Body of pancreas (tissue), 4 donors: ENCODE data around the gene SIX6. TPM values are rescaled to one million over a fixed set of nuclear protein-coding genes. Genes with fewer than 3 reads are reported as not detected.

ENCODE experiments used
- ATAC-seq: fragments of 150-250 bp; one replicate; pipeline ENCODE4 v1.9.1; 2016
- DNase-seq, 4 donors: peaks; one replicate each; pipeline ENCODE4 v3.0.0-alpha.2; 2019
- H3K27ac ChIP-seq, 4 donors: fragments of 200-600 bp; sonication (generic); 1 replicate in 3 of 4; 2 replicates in 1 of 4; pipeline versions ENCODE4 v1.5.1 to v1.6.1; 2016 to 2019; ENCODE audit warnings: mild to moderate bottlenecking in 1 of 4, mixed read lengths in 1 of 4, moderate library complexity in 1 of 4
- H3K27me3 ChIP-seq, 2 donors: fragments of 200-600 bp; sonication (generic); one replicate each; pipeline ENCODE4 v1.6.0; 2016; ENCODE audit warnings: mild to moderate bottlenecking in 1 of 2
- H3K36me3 ChIP-seq, 2 donors: fragments of 200-600 bp; sonication (generic); replicated peaks in 1 of 2; 2 replicates each; pipeline ENCODE4 v1.5.1; 2016; ENCODE audit warnings: low read depth in 2 of 2; ENCODE audit not compliant: insufficient read depth in 1 of 2
- H3K4me1 ChIP-seq: fragments of 200-600 bp; sonication (generic); one replicate; pipeline ENCODE4 v1.6.0; 2016
- H3K4me3 ChIP-seq, 2 donors: fragments of 200-600 bp; sonication (generic); 1 replicate in 1 of 2; 2 replicates in 1 of 2; pipeline ENCODE4 v1.5.1; 2016 to 2019
- H3K9me3 ChIP-seq, 3 donors: fragments of 200-600 bp; sonication (generic); 1 replicate in 2 of 3; 2 replicates in 1 of 3; pipeline ENCODE4 v1.5.1; 2016
- CTCF ChIP-seq, 7 experiments: fragments of 450-650 bp in 4 of 7; fragments of 200-600 bp in 3 of 7; sonication (generic) in 3 of 7; IDR thresholded peaks; one replicate each; pipeline ENCODE4 v1.5.1; 2016 to 2019; ENCODE audit warnings: antibody characterized with exemption in 7 of 7
- POLR2A ChIP-seq, 3 donors: fragments of 450-650 bp; IDR thresholded peaks; one replicate each; pipeline ENCODE4 v1.6.1; 2016; ENCODE audit warnings: antibody characterized with exemption in 3 of 3, mild to moderate bottlenecking in 2 of 3
- WGBS, 2 donors: methylation state at CpG; one replicate each; pipeline ENCODE4 v1.1.5; 2017; 5-methylcytosine and 5-hydroxymethylcytosine counted together
- intact Hi-C: fragments of 100-400 bp; cut with DNase I; formaldehyde crosslinking; loops from one replicate; pipeline ENCODE4 v1.15.1; 2023
- small RNA-seq: library from RNA; depleted of rRNA; stranded (forward); fragments of <200 nt; gene quantifications from one replicate; pipeline ENCODE3, GENCODE V24; 2016
- total RNA-seq, 2 donors: library from RNA; depleted of rRNA; stranded (reverse); fragments of >200 nt; gene quantifications; one replicate each; pipeline ENCODE4 v1.1.0, GENCODE V29; 2016

SIX6 gene
- total RNA-seq, 2 donors from 2014 or later, result not detected

- ATAC-seq (peak; percentile 55), DNase-seq (peak; percentile 37 to 56 (median 48))
- no peak overlapping the region for H3K27ac ChIP-seq
- WGBS, 2 donors, result 25 to 27% methylated on average over 7 of the region's 7 CpGs
- no peaks in the 10 kb centered on the region for H3K36me3 ChIP-seq
- H3K4me1 ChIP-seq, result no peaks in the 10 kb centered on the region
- H3K4me3 ChIP-seq, result no peak overlapping the region
- H3K9me3 ChIP-seq, result no peaks in the 10 kb centered on the region
- intact Hi-C loops, result no loop called here
- TF ChIP-seq CTCF (IDR thresholded peaks at IDR 0.05) (peak in 6 of 7 experiments; percentile 27 to 70 (median 50)), POLR2A (IDR thresholded peaks at IDR 0.05) (no peak)
- H3K27me3 ChIP-seq, result no peaks in the 10 kb centered on the region
Observed at GRCh38 chr14:60561845-60562746, 53.1 kb downstream of the SIX6 start.

Small RNA genes lying within 50 kb of the gene (small RNA-seq; reads per million reads assigned to genes)
- not detected for gene AL049874.4

Other genes with a start within 250 kb of the SIX6 start
- not detected for gene C14orf39, start 23.1 kb upstream of the SIX6 start, total RNA-seq
- gene SIX1, start 140.3 kb downstream of the SIX6 start, total RNA-seq, result under 1 TPM in 1 of 2 donors, not detected in 1; 0.33 TPM
- 1 to 10 TPM; 4.0 to 5.7 TPM for gene SIX4, start 215.2 kb downstream of the SIX6 start, total RNA-seq
- gene MNAT1, start 225.6 kb downstream of the SIX6 start, total RNA-seq, result 10 to 100 TPM; 14.0 to 37.2 TPM